HEK293 (cell line): Measurements from ENCODE around the gene SLC43A1.

Experiments used
- CTCF ChIA-PET: fragments of 350-600 bp; formaldehyde crosslinking; extraction: SDS; loops from one replicate; lab custom pipeline; 2021; ENCODE audit warnings: antibody characterized with exemption; lab: Yijun Ruan, JAX
- POLR2A ChIA-PET: fragments of 300-600 bp; formaldehyde crosslinking; extraction: SDS; loops from one replicate; lab custom pipeline; 2020; ENCODE audit warnings: antibody characterized with exemption, inconsistent platforms; lab: Yijun Ruan, JAX
- H3K27ac ChIP-seq: fragments of 200-500 bp; sonication (Bioruptor generic); 2 replicates; pipeline ENCODE4 v1.5.1; 2014; ENCODE audit warnings: low read depth, low read length, control low read depth, inconsistent platforms; ENCODE audit errors: extremely low read depth
- H3K36me3 ChIP-seq, 2 experiments: fragments of 200-500 bp in 1 of 2; sonication (Bioruptor generic) in 1 of 2; 1 replicate in 1 of 2; 2 replicates in 1 of 2; pipeline ENCODE4 v1.5.1; 2014 to 2017; ENCODE audit warnings: inconsistent platforms in 2 of 2, low read length in 2 of 2; ENCODE audit not compliant: control insufficient read depth in 2 of 2, insufficient read depth in 1 of 2
- H3K4me1 ChIP-seq: fragments of 200-500 bp; sonication (Bioruptor generic); 2 replicates; pipeline ENCODE4 v1.5.1; 2014; ENCODE audit warnings: mild to moderate bottlenecking, low read length, inconsistent platforms; ENCODE audit not compliant: control insufficient read depth, insufficient read depth
- H3K4me3 ChIP-seq: 2 replicates; pipeline ENCODE4 v1.5.1; 2011; ENCODE audit warnings: low read depth, mild to moderate bottlenecking, control low read depth, low read length, moderate library complexity
- H3K9me3 ChIP-seq: fragments of 200-500 bp; sonication (Bioruptor generic); 2 replicates; pipeline ENCODE4 v1.5.1; 2014; ENCODE audit warnings: low read depth, low read length, inconsistent platforms; ENCODE audit not compliant: control insufficient read depth, insufficient read depth
- EGR2 ChIP-seq: fragments of 450-650 bp; formaldehyde crosslinking; IDR thresholded peaks from 2 replicates; pipeline ENCODE4 v1.5.1; 2016; ENCODE audit warnings: low read depth, missing biosample characterization, missing genetic modification characterization
- KLF1 ChIP-seq: fragments of 450-650 bp; formaldehyde crosslinking; IDR thresholded peaks from 2 replicates; pipeline ENCODE4 v1.5.1; 2016; ENCODE audit warnings: missing biosample characterization, missing genetic modification characterization
- PATZ1 ChIP-seq: fragments of 450-650 bp; formaldehyde crosslinking; IDR thresholded peaks from 2 replicates; pipeline ENCODE4 v1.5.1; 2016; ENCODE audit warnings: missing biosample characterization, missing genetic modification characterization
- ZEB2 ChIP-seq: fragments of 450-650 bp; formaldehyde crosslinking; IDR thresholded peaks from 2 replicates; pipeline ENCODE4 v1.5.1; 2016; ENCODE audit warnings: missing biosample characterization, missing genetic modification characterization
- ZFHX2 ChIP-seq: fragments of 450-650 bp; formaldehyde crosslinking; conservative IDR thresholded peaks from 2 replicates; pipeline ENCODE4 v1.5.1; 2016; ENCODE audit warnings: missing biosample characterization, missing genetic modification characterization
- ZFP37 ChIP-seq: fragments of 450-650 bp; formaldehyde crosslinking; IDR thresholded peaks from 2 replicates; pipeline ENCODE4 v1.5.1; 2016; ENCODE audit warnings: missing biosample characterization, missing genetic modification characterization
- ZIC2 ChIP-seq: fragments of 450-650 bp; formaldehyde crosslinking; IDR thresholded peaks from 2 replicates; pipeline ENCODE4 v1.5.1; 2016; ENCODE audit warnings: missing biosample characterization, missing genetic modification characterization
- ZNF248 ChIP-seq: fragments of 450-650 bp; formaldehyde crosslinking; IDR thresholded peaks from 2 replicates; pipeline ENCODE4 v1.5.1; 2017; ENCODE audit warnings: missing biosample characterization, missing genetic modification characterization
- ZNF311 ChIP-seq: fragments of 450-650 bp; formaldehyde crosslinking; IDR thresholded peaks from 2 replicates; pipeline ENCODE4 v1.5.1; 2017; ENCODE audit warnings: missing biosample characterization, missing genetic modification characterization, borderline replicate concordance
- ZNF350 ChIP-seq: fragments of 450-650 bp; formaldehyde crosslinking; IDR thresholded peaks from 2 replicates; pipeline ENCODE4 v1.5.0; 2017; ENCODE audit warnings: missing biosample characterization, mild to moderate bottlenecking, missing genetic modification characterization
- ZNF354C ChIP-seq: fragments of 450-650 bp; formaldehyde crosslinking; IDR thresholded peaks from 2 replicates; pipeline ENCODE4 v1.5.1; 2016; ENCODE audit warnings: missing biosample characterization, missing genetic modification characterization, low read depth, borderline replicate concordance
- ZNF37A ChIP-seq: fragments of 450-650 bp; IDR thresholded peaks from 2 replicates; pipeline ENCODE4 v1.5.1; 2018; ENCODE audit warnings: missing biosample characterization, missing genetic modification characterization
- ZNF404 ChIP-seq: fragments of 450-650 bp; formaldehyde crosslinking; IDR thresholded peaks from 2 replicates; pipeline ENCODE4 v1.5.1; 2017; ENCODE audit warnings: missing biosample characterization, missing genetic modification characterization
- ZNF48 ChIP-seq: fragments of 450-650 bp; formaldehyde crosslinking; IDR thresholded peaks from 2 replicates; pipeline ENCODE4 v1.5.1; 2016; ENCODE audit warnings: missing biosample characterization, missing genetic modification characterization
- ZNF521 ChIP-seq: fragments of 450-650 bp; formaldehyde crosslinking; IDR thresholded peaks from 2 replicates; pipeline ENCODE4 v1.5.1; 2017; ENCODE audit warnings: missing biosample characterization, mild to moderate bottlenecking, missing genetic modification characterization
- ZNF621 ChIP-seq: fragments of 450-650 bp; formaldehyde crosslinking; IDR thresholded peaks from 2 replicates; pipeline ENCODE4 v1.5.1; 2017; ENCODE audit warnings: missing biosample characterization, missing genetic modification characterization
- ZNF654 ChIP-seq: fragments of 450-650 bp; formaldehyde crosslinking; IDR thresholded peaks from 2 replicates; pipeline ENCODE4 v1.5.1; 2016; ENCODE audit warnings: low read depth, missing biosample characterization, missing genetic modification characterization
- ZNF664 ChIP-seq: fragments of 450-650 bp; formaldehyde crosslinking; IDR thresholded peaks from 2 replicates; pipeline ENCODE4 v1.5.1; 2016; ENCODE audit warnings: missing biosample characterization, missing genetic modification characterization
- ZNF677 ChIP-seq: fragments of 450-650 bp; IDR thresholded peaks from 2 replicates; pipeline ENCODE4 v1.5.0; 2018; ENCODE audit warnings: missing biosample characterization, mild to moderate bottlenecking, missing genetic modification characterization, moderate library complexity
- ZNF707 ChIP-seq: fragments of 450-650 bp; formaldehyde crosslinking; IDR thresholded peaks from 2 replicates; pipeline ENCODE4 v1.5.1; 2016; ENCODE audit warnings: missing biosample characterization, missing genetic modification characterization
- TF ChIP-seq, protein P1 (sequence below): fragments of 450-650 bp; formaldehyde crosslinking; IDR thresholded peaks from 2 replicates; pipeline ENCODE4 v1.5.1; 2016; ENCODE audit warnings: missing biosample characterization, missing genetic modification characterization
- TF ChIP-seq, protein P2 (sequence below): fragments of 450-650 bp; formaldehyde crosslinking; IDR thresholded peaks from 2 replicates; pipeline ENCODE4 v1.5.1; 2016; ENCODE audit warnings: missing biosample characterization, missing genetic modification characterization

The SLC43A1 gene

DNA sequence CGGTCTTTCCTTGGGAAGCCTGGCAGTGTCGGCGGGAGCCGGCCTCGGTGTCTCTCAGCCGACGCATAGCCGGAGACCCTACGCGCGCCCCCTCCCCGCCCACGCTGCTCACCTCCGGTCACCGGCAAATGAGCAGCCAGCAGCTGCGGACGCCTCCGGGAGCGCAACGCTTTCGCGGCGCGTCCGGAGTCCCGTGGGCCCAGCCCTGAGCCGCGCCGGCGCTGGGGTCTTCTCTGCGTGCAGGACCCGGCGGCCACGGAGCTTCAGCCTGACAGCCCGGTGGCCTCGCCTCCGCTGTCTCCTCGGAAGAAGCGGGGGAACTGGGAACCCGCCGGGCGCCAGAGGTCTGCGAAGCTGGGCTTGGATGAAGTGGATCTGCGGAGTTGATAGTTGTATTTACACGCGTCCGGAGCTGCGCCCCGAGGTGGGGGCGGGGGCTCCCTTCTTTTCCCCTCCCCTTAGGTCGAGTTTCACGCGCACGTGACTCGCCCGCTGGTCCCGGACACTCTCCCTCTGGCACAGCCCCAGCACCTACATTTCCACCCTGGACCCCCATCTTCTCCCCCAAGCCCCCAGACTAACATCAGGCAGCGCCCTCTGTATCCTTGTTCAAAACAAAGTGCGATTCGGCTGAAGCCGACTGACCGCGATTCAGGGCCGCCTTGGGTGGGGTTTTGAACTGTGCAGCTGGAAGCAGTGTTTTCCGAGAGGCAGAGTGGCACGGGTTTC is at the start of gene SLC43A1 (continued):
- no peak for TF ChIP-seq ZEB2 (tag by site-specific recombination)
- TF ChIP-seq ZNF248 (tag by site-specific recombination): no peak
- no peak for TF ChIP-seq ZNF707 (tag by site-specific recombination)
- peak; percentile 61 for TF ChIP-seq KLF1 (tag by site-specific recombination)
- TF ChIP-seq, protein P1, sequence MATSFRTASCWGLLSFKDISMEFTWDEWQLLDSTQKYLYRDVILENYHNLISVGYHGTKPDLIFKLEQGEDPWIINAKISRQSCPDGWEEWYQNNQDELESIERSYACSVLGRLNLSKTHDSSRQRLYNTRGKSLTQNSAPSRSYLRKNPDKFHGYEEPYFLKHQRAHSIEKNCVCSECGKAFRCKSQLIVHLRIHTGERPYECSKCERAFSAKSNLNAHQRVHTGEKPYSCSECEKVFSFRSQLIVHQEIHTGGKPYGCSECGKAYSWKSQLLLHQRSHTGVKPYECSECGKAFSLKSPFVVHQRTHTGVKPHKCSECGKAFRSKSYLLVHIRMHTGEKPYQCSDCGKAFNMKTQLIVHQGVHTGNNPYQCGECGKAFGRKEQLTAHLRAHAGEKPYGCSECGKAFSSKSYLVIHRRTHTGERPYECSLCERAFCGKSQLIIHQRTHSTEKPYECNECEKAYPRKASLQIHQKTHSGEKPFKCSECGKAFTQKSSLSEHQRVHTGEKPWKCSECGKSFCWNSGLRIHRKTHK (tag by site-specific recombination): no peak
- TF ChIP-seq ZIC2 (tag by site-specific recombination): no peak
- TF ChIP-seq EGR2: peak; percentile 68
- TF ChIP-seq, protein P2, sequence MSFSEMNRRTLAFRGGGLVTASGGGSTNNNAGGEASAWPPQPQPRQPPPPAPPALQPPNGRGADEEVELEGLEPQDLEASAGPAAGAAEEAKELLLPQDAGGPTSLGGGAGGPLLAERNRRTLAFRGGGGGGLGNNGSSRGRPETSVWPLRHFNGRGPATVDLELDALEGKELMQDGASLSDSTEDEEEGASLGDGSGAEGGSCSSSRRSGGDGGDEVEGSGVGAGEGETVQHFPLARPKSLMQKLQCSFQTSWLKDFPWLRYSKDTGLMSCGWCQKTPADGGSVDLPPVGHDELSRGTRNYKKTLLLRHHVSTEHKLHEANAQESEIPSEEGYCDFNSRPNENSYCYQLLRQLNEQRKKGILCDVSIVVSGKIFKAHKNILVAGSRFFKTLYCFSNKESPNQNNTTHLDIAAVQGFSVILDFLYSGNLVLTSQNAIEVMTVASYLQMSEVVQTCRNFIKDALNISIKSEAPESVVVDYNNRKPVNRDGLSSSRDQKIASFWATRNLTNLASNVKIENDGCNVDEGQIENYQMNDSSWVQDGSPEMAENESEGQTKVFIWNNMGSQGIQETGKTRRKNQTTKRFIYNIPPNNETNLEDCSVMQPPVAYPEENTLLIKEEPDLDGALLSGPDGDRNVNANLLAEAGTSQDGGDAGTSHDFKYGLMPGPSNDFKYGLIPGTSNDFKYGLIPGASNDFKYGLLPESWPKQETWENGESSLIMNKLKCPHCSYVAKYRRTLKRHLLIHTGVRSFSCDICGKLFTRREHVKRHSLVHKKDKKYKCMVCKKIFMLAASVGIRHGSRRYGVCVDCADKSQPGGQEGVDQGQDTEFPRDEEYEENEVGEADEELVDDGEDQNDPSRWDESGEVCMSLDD (tag by site-specific recombination): peak; percentile 56; the same call in 1 of the 2 replicates
- TF ChIP-seq, all 188 proteins: peak for 20

DNA sequence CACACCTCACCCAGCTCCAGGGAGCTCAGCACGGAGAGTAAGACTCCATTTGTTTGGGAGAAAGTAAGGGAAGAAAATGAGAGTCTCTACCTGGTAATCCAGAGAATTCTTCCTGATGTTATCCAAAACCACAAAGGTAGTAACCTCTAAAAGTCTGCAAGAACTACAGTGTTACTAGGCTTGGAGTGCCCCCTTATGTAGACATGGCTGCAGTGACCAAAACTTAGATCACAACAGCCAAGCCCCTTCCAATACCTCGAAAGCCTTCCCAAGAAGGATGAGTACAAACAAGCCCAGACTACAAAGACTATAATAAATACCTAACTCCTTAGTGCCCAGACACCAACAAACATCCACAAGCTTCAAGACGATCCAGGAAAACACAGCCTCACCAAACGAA is 47.1 kb upstream of the SLC43A1 start:
- H3K4me1 ChIP-seq: no peaks in the 10 kb centered on the region
- ChIA-PET CTCF (interaction anchor here (0.7 to 1.5 kb wide), 6 partner anchors 8 to 237 kb away, joined by 3 to 5 read pairs (median 4); no protein-coding TSS in a partner anchor), POLR2A (no interaction called here)
- TF ChIP-seq ZNF654 (tag by site-specific recombination) (0 out of 2 replicates have a peak, but pooled peaks have one; percentile 11), ZNF664 (tag by site-specific recombination) (no peak)
- H3K9me3 ChIP-seq: no peaks in the 10 kb centered on the region
- H3K36me3 ChIP-seq: peaks cover 0 to 14% of the 10 kb centered on the region in 2 experiments; a peak in 1 of 3 replicates
- no peak overlapping the region for H3K4me3 ChIP-seq
- H3K27ac ChIP-seq: no peak overlapping the region

DNA sequence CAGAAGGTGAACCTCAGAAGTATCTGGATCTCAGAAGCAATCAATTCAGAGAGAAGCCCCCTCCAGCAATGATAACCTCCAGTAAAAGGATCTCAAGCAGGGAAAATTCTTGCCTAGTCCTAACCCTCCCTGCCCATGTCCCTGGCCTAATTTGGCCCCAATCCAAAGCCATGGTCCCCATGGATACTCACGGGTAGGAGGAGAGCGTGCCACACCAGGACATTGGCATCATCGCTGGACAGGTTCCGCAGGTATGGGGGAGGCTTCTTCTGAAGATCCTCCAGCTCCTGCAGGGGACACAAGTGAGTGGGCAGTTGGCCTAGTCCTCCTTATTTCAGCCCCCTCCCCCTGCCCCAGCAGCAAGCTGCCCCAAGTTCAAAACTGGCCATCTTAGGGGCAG is 44.6 kb upstream of the SLC43A1 start:
- peaks cover 0 to 18% of the 10 kb centered on the region in 2 experiments; a peak in 2 of 3 replicates for H3K36me3 ChIP-seq
- POLR2A ChIA-PET: no interaction called here
- H3K4me3 ChIP-seq: no peak overlapping the region
- no peaks in the 10 kb centered on the region for H3K9me3 ChIP-seq
- H3K27ac ChIP-seq: no peak overlapping the region
- no peaks in the 10 kb centered on the region for H3K4me1 ChIP-seq
- CTCF ChIA-PET: interaction anchor here (0.6 to 1.2 kb wide), 4 partner anchors 12 to 550 kb away, joined by 3 to 6 read pairs (median 4); no protein-coding TSS in a partner anchor
- TF ChIP-seq ZFHX2 (tag by site-specific recombination) (no peak), ZNF707 (tag by site-specific recombination) (no peak), ZNF677 (tag by site-specific recombination) (no peak), ZNF404 (no peak)

GRCh38 chr11:57556041-57556440 is 40.5 kb upstream of the SLC43A1 start:
- CTCF ChIA-PET: interaction anchor here (0.9 kb wide), 1 partner anchor 12 kb away, joined by 7 read pairs; no protein-coding TSS in a partner anchor
- H3K36me3 ChIP-seq: peaks cover 0 to 54% of the 10 kb centered on the region in 2 experiments; a peak in 2 of 3 replicates
- no peaks in the 10 kb centered on the region for H3K4me1 ChIP-seq
- H3K4me3 ChIP-seq: no peak overlapping the region
- POLR2A ChIA-PET: no interaction called here
- H3K9me3 ChIP-seq: no peaks in the 10 kb centered on the region
- H3K27ac ChIP-seq: no peak overlapping the region
- TF ChIP-seq ZNF621 (tag by site-specific recombination) (no peak), ZNF404 (no peak), PATZ1 (no peak), ZNF37A (no peak), ZNF350 (tag by site-specific recombination) (no peak), ZNF311 (tag by site-specific recombination) (no peak), ZFP37 (tag by site-specific recombination) (no peak), ZNF521 (tag by site-specific recombination) (no peak), ZNF48 (tag by site-specific recombination) (no peak), EGR2 (no peak), ZNF354C (tag by site-specific recombination) (no peak)
